ENCODE data around the gene AMPD3.

GRCh38 chr11:10492084-10492483 is 37.0 kb downstream of the AMPD3 start:
- TF ChIP-seq POLR2A (IDR thresholded peaks at IDR 0.05) = no peak
- no peak for TF ChIP-seq CTCF (IDR thresholded peaks at IDR 0.05)
- TF ChIP-seq POLR2AphosphoS5 (IDR thresholded peaks at IDR 0.05) = no peak
